Fibroblast of villous mesenchyme (primary cell): ENCODE data around the gene CPD. TPM values are rescaled to one million over a fixed set of nuclear protein-coding genes. Genes with fewer than 3 reads are reported as not detected.

ENCODE experiments used
- DNase-seq: peaks from one replicate; pipeline ENCODE4 v3.0.0-alpha.2; 2010; ENCODE audit warnings: low read depth
- H3K4me3 ChIP-seq: 2 replicates; pipeline ENCODE4 v1.5.1; 2011; ENCODE audit warnings: low read depth, mild to moderate bottlenecking, low read length
- CTCF ChIP-seq: IDR thresholded peaks from 2 replicates; pipeline ENCODE4 v1.5.1; 2012; ENCODE audit warnings: low read depth, mild to moderate bottlenecking, low read length; ENCODE audit not compliant: insufficient read depth
- total RNA-seq: library from RNA; depleted of rRNA; stranded (reverse); fragments of >200 nt; gene quantifications from 2 replicates; pipeline ENCODE4 v1.2.3, GENCODE V29; 2012

The CPD gene
- total RNA-seq, 1 donor, result 177 TPM

DNA sequence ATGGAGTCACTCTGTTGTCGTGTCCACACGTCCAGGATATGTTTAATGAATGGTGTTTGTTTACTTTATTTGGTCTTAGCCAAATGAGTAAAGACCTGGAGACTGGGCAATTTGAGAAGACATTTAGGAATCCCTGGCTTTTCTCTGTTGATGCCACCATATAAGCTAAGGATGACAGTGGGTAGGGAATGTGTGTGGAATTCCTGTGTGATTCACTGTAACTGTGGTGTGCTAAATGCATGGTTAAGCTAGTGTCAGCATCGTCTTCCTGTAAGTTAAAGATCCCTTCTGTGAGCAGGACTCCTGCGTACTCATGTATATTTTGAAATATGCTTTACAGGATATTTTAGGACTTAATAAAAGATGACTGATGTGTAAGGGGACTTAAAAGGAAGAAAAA is 124.8 kb downstream of the CPD start:
- no peak overlapping the region for H3K4me3 ChIP-seq
- TF ChIP-seq CTCF, result no peak
- no peak for DNase-seq

DNA sequence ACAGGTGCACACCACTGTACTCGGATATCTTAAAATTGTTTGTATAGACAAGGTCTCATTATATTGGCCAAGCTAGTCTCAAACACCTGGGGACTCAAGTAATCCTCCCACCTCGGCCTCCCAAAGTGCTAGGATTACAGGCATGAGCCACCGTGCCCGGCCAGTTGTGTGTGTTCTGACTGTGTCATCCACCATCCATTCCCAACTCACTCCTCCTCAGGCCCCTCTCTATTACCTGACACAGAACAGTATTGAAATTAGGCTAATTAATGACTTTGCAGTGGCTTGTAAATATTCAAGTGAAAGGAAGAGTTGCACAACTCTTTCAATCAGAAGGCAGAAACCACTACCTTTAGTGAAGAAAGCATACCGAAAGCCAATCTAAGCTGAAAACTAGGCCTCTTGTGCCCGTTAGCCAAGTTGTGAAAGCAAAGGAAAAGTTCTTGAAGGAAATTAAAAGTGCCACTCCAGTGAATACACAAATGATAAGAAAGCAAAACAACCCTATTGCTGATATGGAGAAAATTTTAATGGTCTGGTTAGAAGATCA is 127.2 kb downstream of the CPD start:
- no peak for TF ChIP-seq CTCF
- DNase-seq, result peak; percentile 19

GRCh38 chr17:30506481-30506880 is 127.8 kb downstream of the CPD start:
- H3K4me3 ChIP-seq, result no peak overlapping the region
- peak; percentile 22 for DNase-seq
- TF ChIP-seq CTCF, result no peak

More for the DNA sequence above, 127.2 kb downstream of the CPD start:
- no peak overlapping the region for H3K4me3 ChIP-seq

DNA sequence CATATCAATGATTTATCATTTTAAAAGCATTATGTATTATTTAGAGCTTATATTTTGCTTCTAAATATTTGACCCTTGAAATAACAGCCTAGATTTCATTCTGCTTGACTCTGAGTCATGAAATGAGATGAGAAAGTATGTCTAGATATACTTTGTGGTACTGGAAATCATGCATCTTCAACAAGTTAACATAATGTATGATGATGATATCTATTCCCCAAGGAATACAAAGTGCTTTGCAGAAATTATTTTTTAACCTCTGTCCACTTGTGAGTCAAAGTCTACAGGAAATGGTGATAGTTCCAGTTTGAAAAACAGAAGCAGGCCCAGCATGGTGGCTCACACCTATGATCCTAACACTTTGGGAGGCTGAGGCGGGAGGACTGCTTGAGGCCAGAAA is 134.6 kb downstream of the CPD start:
- DNase-seq, result no peak
- no peak for TF ChIP-seq CTCF
- H3K4me3 ChIP-seq, result no peak overlapping the region

- no peak for TF ChIP-seq CTCF
- DNase-seq, result no peak
- no peak overlapping the region for H3K4me3 ChIP-seq
Measured at GRCh38 chr17:30514895-30515596, 136.3 kb downstream of the CPD start.

GRCh38 chr17:30517786-30518185 is 139.1 kb downstream of the CPD start:
- no peak overlapping the region for H3K4me3 ChIP-seq
- TF ChIP-seq CTCF, result no peak
- DNase-seq, result no peak
